WTC11 (cell line): ENCODE data around the gene NRN1L. TPM values are rescaled to one million over a fixed set of nuclear protein-coding genes. Genes with fewer than 3 reads are reported as not detected.
A peak's percentile ranks its signal among the peaks of the same experiment; 100 is the strongest.

ENCODE experiments used
- ATAC-seq: fragments of 200-7000 bp; cut with Tn5 transposase; 2 replicates; pipeline ENCODE4 v1.10.0; 2021; ENCODE audit warnings: mild to moderate bottlenecking, moderate library complexity
- CTCF ChIA-PET: fragments of 300-600 bp; sonication (Branson Sonifier 250); formaldehyde crosslinking; loops from one replicate; lab custom pipeline; 2021; ENCODE audit warnings: antibody characterized with exemption; lab: Charles Lee
- POLR2A ChIA-PET: fragments of 350-600 bp; sonication (Branson Sonifier 250); formaldehyde crosslinking; loops from one replicate; lab custom pipeline; 2021; ENCODE audit warnings: antibody characterized with exemption; lab: Charles Lee
- DNase-seq: peaks from one replicate; pipeline ENCODE4 v3.0.0; 2021; ENCODE audit warnings: low spot score
- H3K27ac Mint-ChIP-seq: 2 replicates; pipeline ENCODE4 v1.8.0; 2021; ENCODE audit warnings: mixed read lengths
- H3K27me3 Mint-ChIP-seq: 2 replicates; pipeline ENCODE4 v1.8.0; 2021; ENCODE audit warnings: low read depth, mild to moderate bottlenecking, moderate library complexity, mixed read lengths
- H3K36me3 Mint-ChIP-seq: 2 replicates; pipeline ENCODE4 v1.8.0; 2021; ENCODE audit warnings: mixed read lengths
- H3K4me1 Mint-ChIP-seq: 2 replicates; pipeline ENCODE4 v1.8.0; 2022; ENCODE audit warnings: mixed read lengths
- H3K4me3 Mint-ChIP-seq: 2 replicates; pipeline ENCODE4 v1.8.0; 2021; ENCODE audit warnings: mild to moderate bottlenecking, moderate library complexity, mixed read lengths
- H3K9me3 Mint-ChIP-seq: 2 replicates; pipeline ENCODE4 v1.8.0; 2021; ENCODE audit warnings: mixed read lengths
- ELF4 ChIP-seq: sonication (generic); formaldehyde crosslinking; IDR thresholded peaks from 2 replicates; pipeline ENCODE4 v1.8.1; 2022; ENCODE audit warnings: low read depth, mild to moderate bottlenecking, moderate library complexity, missing genetic modification reagents
- ESRRA ChIP-seq: sonication (generic); formaldehyde crosslinking; IDR thresholded peaks from 2 replicates; pipeline ENCODE4 v1.8.1; 2022; ENCODE audit warnings: mild to moderate bottlenecking, missing genetic modification reagents, borderline replicate concordance
- FOXK1 ChIP-seq: sonication (generic); formaldehyde crosslinking; IDR thresholded peaks from 2 replicates; pipeline ENCODE4 v1.8.0; 2022; ENCODE audit warnings: mild to moderate bottlenecking, moderate library complexity, missing genetic modification reagents
- GABPB1 ChIP-seq: sonication (generic); formaldehyde crosslinking; IDR thresholded peaks from 2 replicates; pipeline ENCODE4 v1.8.1; 2023; ENCODE audit warnings: mild to moderate bottlenecking, missing genetic modification reagents
- HMGA2 ChIP-seq: fragments of 250-450 bp; sonication (Bioruptor Pico); IDR thresholded peaks from 2 replicates; pipeline ENCODE4 v1.4.0; 2021; ENCODE audit warnings: mild to moderate bottlenecking, moderate library complexity
- KAT7 ChIP-seq: sonication (generic); formaldehyde crosslinking; IDR thresholded peaks from 2 replicates; pipeline ENCODE4 v1.8.1; 2023; ENCODE audit warnings: missing genetic modification reagents, mild to moderate bottlenecking, borderline replicate concordance
- MYBL2 ChIP-seq: sonication (generic); formaldehyde crosslinking; IDR thresholded peaks from 2 replicates; pipeline ENCODE4 v1.8.1; 2023; ENCODE audit warnings: mild to moderate bottlenecking, moderate library complexity, missing genetic modification reagents
- NR2C2 ChIP-seq: sonication (generic); formaldehyde crosslinking; IDR thresholded peaks from 2 replicates; pipeline ENCODE4 v1.8.0; 2022; ENCODE audit warnings: mild to moderate bottlenecking, missing genetic modification reagents
- TP53 ChIP-seq: sonication (generic); formaldehyde crosslinking; IDR thresholded peaks from 2 replicates; pipeline ENCODE4 v1.8.1; 2023; ENCODE audit warnings: mild to moderate bottlenecking, missing genetic modification reagents
- ZBTB21 ChIP-seq: sonication (generic); formaldehyde crosslinking; IDR thresholded peaks from 2 replicates; pipeline ENCODE4 v1.8.1; 2023; ENCODE audit warnings: mild to moderate bottlenecking, missing genetic modification reagents, borderline replicate concordance
- ZNF121 ChIP-seq: sonication (generic); formaldehyde crosslinking; IDR thresholded peaks from 2 replicates; pipeline ENCODE4 v1.8.0; 2023; ENCODE audit warnings: missing genetic modification reagents
- ZNF232 ChIP-seq: sonication (generic); formaldehyde crosslinking; IDR thresholded peaks from 2 replicates; pipeline ENCODE4 v1.8.0; 2022; ENCODE audit warnings: mild to moderate bottlenecking, missing genetic modification reagents
- ZNF671 ChIP-seq: fragments of 250-450 bp; sonication (Bioruptor Pico); IDR thresholded peaks from 2 replicates; pipeline ENCODE4 v1.8.0; 2021; ENCODE audit warnings: mild to moderate bottlenecking
- total RNA-seq: library from RNA; stranded (reverse); gene quantifications from 3 replicates; pipeline ENCODE4 v1.2.3, GENCODE V29; 2021
- TF ChIP-seq, protein P1 (sequence below): sonication (generic); formaldehyde crosslinking; IDR thresholded peaks from 2 replicates; pipeline ENCODE4 v1.8.1; 2022; ENCODE audit warnings: mild to moderate bottlenecking, moderate library complexity, missing genetic modification reagents
- TF ChIP-seq, protein P2 (sequence below): sonication (generic); formaldehyde crosslinking; conservative IDR thresholded peaks from 2 replicates; pipeline ENCODE4 v1.8.1; 2023; ENCODE audit warnings: mild to moderate bottlenecking, low read depth, missing genetic modification reagents, moderate library complexity
- TF ChIP-seq, protein P3 (sequence below): sonication (generic); formaldehyde crosslinking; IDR thresholded peaks from 2 replicates; pipeline ENCODE4 v1.8.0; 2023; ENCODE audit warnings: missing genetic modification reagents
- TF ChIP-seq, protein P4 (sequence below): sonication (generic); formaldehyde crosslinking; IDR thresholded peaks from 2 replicates; pipeline ENCODE4 v1.8.0; 2023; ENCODE audit warnings: mild to moderate bottlenecking, missing genetic modification reagents
- TF ChIP-seq, protein P5 (sequence below): fragments of 250-450 bp; sonication (Bioruptor Pico); IDR thresholded peaks from 2 replicates; pipeline ENCODE4 v1.9.0; 2021; ENCODE audit warnings: mild to moderate bottlenecking
- TF ChIP-seq, protein P6 (sequence below): fragments of 250-450 bp; sonication (Bioruptor Pico); IDR thresholded peaks from 2 replicates; pipeline ENCODE4 v1.9.0; 2021; ENCODE audit warnings: mild to moderate bottlenecking
- TF ChIP-seq, protein P7 (sequence below): sonication (generic); formaldehyde crosslinking; IDR thresholded peaks from 2 replicates; pipeline ENCODE4 v1.8.0; 2022; ENCODE audit warnings: mild to moderate bottlenecking, missing genetic modification reagents

NRN1L gene
- total RNA-seq, 1 experiment from 2014 or later = 12.4 TPM

DNA sequence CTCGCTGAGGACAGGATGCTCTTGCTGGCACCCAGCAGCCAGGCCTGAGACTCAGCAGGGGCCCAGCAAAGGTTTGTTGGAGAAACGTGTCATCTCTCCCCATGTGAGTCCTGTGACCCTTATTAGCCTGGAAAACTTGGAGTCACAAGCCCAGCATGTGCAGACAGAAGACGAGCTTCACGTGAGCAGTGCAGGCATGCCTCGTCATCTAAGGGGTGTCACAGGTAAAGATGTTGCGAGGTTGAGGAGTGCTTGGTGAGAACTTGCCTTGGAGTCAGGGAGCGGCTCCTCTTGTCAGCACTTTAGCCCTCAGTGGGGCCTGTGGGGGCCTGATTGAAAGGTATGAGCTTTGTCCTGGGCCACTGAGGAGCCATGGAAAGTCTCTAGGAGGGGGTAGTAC is 49.1 kb downstream of the NRN1L start (continued):
- TF ChIP-seq, protein P1, sequence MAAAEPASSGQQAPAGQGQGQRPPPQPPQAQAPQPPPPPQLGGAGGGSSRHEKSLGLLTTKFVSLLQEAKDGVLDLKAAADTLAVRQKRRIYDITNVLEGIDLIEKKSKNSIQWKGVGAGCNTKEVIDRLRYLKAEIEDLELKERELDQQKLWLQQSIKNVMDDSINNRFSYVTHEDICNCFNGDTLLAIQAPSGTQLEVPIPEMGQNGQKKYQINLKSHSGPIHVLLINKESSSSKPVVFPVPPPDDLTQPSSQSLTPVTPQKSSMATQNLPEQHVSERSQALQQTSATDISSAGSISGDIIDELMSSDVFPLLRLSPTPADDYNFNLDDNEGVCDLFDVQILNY (CRISPR knock-in tag) = no peak
- TF ChIP-seq ZNF671 (CRISPR knock-in tag) (no peak), FOXK1 (CRISPR knock-in tag) (no peak), MYBL2 (CRISPR knock-in tag) (no peak), KAT7 (CRISPR knock-in tag) (no peak), ZNF232 (CRISPR knock-in tag) (no peak), ZBTB21 (CRISPR knock-in tag) (no peak), ZNF121 (CRISPR knock-in tag) (no peak), NR2C2 (no peak)
- TF ChIP-seq, protein P2, sequence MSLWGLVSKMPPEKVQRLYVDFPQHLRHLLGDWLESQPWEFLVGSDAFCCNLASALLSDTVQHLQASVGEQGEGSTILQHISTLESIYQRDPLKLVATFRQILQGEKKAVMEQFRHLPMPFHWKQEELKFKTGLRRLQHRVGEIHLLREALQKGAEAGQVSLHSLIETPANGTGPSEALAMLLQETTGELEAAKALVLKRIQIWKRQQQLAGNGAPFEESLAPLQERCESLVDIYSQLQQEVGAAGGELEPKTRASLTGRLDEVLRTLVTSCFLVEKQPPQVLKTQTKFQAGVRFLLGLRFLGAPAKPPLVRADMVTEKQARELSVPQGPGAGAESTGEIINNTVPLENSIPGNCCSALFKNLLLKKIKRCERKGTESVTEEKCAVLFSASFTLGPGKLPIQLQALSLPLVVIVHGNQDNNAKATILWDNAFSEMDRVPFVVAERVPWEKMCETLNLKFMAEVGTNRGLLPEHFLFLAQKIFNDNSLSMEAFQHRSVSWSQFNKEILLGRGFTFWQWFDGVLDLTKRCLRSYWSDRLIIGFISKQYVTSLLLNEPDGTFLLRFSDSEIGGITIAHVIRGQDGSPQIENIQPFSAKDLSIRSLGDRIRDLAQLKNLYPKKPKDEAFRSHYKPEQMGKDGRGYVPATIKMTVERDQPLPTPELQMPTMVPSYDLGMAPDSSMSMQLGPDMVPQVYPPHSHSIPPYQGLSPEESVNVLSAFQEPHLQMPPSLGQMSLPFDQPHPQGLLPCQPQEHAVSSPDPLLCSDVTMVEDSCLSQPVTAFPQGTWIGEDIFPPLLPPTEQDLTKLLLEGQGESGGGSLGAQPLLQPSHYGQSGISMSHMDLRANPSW (CRISPR knock-in tag) = no peak
- TF ChIP-seq, protein P3, sequence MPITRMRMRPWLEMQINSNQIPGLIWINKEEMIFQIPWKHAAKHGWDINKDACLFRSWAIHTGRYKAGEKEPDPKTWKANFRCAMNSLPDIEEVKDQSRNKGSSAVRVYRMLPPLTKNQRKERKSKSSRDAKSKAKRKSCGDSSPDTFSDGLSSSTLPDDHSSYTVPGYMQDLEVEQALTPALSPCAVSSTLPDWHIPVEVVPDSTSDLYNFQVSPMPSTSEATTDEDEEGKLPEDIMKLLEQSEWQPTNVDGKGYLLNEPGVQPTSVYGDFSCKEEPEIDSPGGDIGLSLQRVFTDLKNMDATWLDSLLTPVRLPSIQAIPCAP (CRISPR knock-in tag) = no peak
- TF ChIP-seq, protein P4, sequence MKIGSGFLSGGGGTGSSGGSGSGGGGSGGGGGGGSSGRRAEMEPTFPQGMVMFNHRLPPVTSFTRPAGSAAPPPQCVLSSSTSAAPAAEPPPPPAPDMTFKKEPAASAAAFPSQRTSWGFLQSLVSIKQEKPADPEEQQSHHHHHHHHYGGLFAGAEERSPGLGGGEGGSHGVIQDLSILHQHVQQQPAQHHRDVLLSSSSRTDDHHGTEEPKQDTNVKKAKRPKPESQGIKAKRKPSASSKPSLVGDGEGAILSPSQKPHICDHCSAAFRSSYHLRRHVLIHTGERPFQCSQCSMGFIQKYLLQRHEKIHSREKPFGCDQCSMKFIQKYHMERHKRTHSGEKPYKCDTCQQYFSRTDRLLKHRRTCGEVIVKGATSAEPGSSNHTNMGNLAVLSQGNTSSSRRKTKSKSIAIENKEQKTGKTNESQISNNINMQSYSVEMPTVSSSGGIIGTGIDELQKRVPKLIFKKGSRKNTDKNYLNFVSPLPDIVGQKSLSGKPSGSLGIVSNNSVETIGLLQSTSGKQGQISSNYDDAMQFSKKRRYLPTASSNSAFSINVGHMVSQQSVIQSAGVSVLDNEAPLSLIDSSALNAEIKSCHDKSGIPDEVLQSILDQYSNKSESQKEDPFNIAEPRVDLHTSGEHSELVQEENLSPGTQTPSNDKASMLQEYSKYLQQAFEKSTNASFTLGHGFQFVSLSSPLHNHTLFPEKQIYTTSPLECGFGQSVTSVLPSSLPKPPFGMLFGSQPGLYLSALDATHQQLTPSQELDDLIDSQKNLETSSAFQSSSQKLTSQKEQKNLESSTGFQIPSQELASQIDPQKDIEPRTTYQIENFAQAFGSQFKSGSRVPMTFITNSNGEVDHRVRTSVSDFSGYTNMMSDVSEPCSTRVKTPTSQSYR (CRISPR knock-in tag) = no peak
- TF ChIP-seq, protein P5, sequence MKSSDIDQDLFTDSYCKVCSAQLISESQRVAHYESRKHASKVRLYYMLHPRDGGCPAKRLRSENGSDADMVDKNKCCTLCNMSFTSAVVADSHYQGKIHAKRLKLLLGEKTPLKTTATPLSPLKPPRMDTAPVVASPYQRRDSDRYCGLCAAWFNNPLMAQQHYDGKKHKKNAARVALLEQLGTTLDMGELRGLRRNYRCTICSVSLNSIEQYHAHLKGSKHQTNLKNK = no peak
- TF ChIP-seq, all 79 proteins: peak for 0

DNA sequence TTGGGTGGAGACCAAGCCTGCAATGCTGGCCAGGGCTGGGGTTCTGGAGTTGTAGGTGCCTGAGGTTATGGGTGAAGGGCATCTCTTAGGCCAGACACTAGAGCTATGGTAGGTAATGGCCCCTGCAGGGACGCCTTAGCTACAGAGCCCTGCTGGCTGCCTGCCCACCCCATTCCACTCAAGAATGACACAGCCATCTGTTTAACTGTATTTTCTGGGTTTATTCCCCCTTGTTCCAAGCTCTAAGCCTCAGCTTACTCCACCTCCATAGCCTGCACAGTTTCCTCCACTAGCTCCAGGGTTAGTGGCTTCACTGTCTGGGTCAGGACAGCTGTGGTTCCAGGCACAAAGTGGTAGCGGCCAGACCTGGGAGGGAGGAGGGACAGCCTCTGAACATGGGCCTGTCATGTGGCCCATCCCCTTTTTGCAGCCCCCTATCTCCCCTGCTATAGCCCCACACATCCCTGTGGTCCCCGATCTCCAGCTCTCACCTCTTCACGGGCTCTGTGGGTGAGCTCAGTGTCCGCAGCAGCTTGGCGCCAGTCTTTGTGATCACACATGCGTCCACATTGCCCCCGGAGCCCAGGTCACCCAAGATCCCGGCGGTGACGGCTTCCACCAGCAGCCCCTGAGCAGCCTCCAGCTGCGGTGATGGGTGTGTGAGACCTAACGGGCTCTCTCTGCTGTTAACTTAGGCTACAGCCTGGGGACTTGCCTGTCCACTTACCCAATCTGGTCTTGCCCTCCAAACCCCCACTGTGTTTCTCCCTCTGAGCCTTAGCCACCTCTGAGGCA is 49.8 kb downstream of the NRN1L start:
- ChIA-PET POLR2A (interaction anchor here (0.7 to 4.7 kb wide), 5 partner anchors 32 to 128 kb away, joined by 3 to 30 read pairs (median 5); partner anchors contain the start of genes NRN1L, PSKH1, RANBP10 and TSNAXIP1), CTCF (interaction anchor here (1.0 to 4.0 kb wide), 12 partner anchors 9 to 413 kb away, joined by 3 to 52 read pairs (median 6); partner anchors contain the start of genes C16orf86, ENKD1, LCAT and NRN1L)
- Mint-ChIP-seq H3K4me1 (peaks cover 23% of the 10 kb centered on the region), H3K27ac (peak overlapping the region; percentile 90; the same call in 1 of the 2 replicates), H3K36me3 (peaks cover 6% of the 10 kb centered on the region), H3K9me3 (no peaks in the 10 kb centered on the region), H3K27me3 (no peaks in the 10 kb centered on the region), H3K4me3 (peak overlapping the region; percentile 100)
- ATAC-seq = no peak
- no peak for DNase-seq
- TF ChIP-seq NR2C2 (no peak), ESRRA (CRISPR knock-in tag) (no peak), ELF4 (no peak), HMGA2 (no peak), TP53 (no peak), KAT7 (CRISPR knock-in tag) (no peak), GABPB1 (CRISPR knock-in tag) (no peak)
- TF ChIP-seq, protein P6, sequence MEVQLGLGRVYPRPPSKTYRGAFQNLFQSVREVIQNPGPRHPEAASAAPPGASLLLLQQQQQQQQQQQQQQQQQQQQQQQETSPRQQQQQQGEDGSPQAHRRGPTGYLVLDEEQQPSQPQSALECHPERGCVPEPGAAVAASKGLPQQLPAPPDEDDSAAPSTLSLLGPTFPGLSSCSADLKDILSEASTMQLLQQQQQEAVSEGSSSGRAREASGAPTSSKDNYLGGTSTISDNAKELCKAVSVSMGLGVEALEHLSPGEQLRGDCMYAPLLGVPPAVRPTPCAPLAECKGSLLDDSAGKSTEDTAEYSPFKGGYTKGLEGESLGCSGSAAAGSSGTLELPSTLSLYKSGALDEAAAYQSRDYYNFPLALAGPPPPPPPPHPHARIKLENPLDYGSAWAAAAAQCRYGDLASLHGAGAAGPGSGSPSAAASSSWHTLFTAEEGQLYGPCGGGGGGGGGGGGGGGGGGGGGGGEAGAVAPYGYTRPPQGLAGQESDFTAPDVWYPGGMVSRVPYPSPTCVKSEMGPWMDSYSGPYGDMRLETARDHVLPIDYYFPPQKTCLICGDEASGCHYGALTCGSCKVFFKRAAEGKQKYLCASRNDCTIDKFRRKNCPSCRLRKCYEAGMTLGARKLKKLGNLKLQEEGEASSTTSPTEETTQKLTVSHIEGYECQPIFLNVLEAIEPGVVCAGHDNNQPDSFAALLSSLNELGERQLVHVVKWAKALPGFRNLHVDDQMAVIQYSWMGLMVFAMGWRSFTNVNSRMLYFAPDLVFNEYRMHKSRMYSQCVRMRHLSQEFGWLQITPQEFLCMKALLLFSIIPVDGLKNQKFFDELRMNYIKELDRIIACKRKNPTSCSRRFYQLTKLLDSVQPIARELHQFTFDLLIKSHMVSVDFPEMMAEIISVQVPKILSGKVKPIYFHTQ (CRISPR knock-in tag) = no peak
- TF ChIP-seq, protein P7, sequence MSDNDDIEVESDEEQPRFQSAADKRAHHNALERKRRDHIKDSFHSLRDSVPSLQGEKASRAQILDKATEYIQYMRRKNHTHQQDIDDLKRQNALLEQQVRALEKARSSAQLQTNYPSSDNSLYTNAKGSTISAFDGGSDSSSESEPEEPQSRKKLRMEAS (CRISPR knock-in tag) = no peak
